K562 (cell line): ENCODE data around the gene NEURL1.

Experiments used
- CHD4 ChIP-seq: fragments of 200-600 bp; sonication (generic); IDR thresholded peaks from 3 replicates; pipeline ENCODE4 v1.6.1; 2012; ENCODE audit warnings: low read depth, mild to moderate bottlenecking, mixed read lengths, low read length, inconsistent platforms; ENCODE audit not compliant: insufficient read depth, insufficient replicate concordance, poor library complexity, severe bottlenecking
- YBX1 ChIP-seq: fragments of 450-650 bp; IDR thresholded peaks from 2 replicates; pipeline ENCODE4 v1.7.1; 2016; ENCODE audit warnings: mild to moderate bottlenecking
- ZNF146 ChIP-seq: IDR thresholded peaks from one replicate; pipeline ENCODE4 v1.6.1; 2018; ENCODE audit warnings: missing compliant biosample characterization; ENCODE audit not compliant: unreplicated experiment
- TF ChIP-seq, protein P1 (sequence below): sonication (generic); formaldehyde crosslinking; IDR thresholded peaks from 2 replicates; pipeline ENCODE4 v1.8.1; 2022; ENCODE audit warnings: missing genetic modification reagents
- TF ChIP-seq, protein P2 (sequence below), 3 experiments: IDR thresholded peaks in 2 of 3; conservative IDR thresholded peaks in 1 of 3; 2 replicates each; pipeline ENCODE4 v1.5.1; 2011 to 2012; ENCODE audit warnings: low read length in 3 of 3, mild to moderate bottlenecking in 3 of 3, control low read depth in 2 of 3, improper control_type of control experiment in 1 of 3, inconsistent platforms in 1 of 3, low read depth in 1 of 3, mixed read lengths in 1 of 3, moderate library complexity in 1 of 3; ENCODE audit not compliant: insufficient read depth in 2 of 3
- TF ChIP-seq, protein P3 (sequence below): sonication (generic); formaldehyde crosslinking; IDR thresholded peaks from 2 replicates; pipeline ENCODE4 v1.8.1; 2022; ENCODE audit warnings: missing genetic modification reagents

DNA sequence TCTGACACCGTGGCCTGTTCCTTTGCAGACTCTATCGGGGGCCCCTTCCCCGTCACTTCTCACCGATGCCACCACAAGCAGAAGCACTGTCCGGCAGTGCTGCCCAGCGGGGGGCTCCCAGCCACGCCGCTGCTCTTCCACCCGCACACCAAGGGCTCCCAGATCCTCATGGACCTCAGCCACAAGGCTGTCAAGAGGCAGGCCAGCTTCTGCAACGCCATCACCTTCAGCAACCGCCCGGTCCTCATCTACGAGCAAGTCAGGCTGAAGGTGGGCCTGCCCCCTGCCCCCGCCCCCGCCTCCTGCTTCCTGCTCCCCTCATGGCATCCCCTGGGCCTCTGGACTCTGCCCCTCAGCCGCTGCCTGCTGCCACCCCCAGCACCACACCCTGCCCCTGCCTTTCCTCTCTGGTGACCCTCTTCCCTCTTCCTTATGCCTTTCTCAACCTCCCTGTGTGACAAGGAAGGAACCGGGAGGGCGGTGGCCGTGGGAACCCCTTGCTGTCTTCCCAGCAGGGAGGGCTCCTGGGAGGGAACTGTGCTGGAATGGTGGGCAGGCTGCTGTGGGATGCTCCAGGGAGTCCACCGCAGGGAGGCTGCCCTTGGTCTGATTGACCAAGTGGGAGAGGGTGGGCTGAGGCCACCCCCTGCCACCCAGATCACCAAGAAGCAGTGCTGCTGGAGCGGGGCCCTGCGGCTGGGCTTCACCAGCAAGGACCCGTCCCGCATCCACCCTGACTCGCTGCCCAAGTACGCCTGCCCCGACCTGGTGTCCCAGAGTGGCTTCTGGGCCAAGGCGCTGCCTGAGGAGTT is 77.5 kb downstream of the NEURL1 start:
- TF ChIP-seq, protein P1, sequence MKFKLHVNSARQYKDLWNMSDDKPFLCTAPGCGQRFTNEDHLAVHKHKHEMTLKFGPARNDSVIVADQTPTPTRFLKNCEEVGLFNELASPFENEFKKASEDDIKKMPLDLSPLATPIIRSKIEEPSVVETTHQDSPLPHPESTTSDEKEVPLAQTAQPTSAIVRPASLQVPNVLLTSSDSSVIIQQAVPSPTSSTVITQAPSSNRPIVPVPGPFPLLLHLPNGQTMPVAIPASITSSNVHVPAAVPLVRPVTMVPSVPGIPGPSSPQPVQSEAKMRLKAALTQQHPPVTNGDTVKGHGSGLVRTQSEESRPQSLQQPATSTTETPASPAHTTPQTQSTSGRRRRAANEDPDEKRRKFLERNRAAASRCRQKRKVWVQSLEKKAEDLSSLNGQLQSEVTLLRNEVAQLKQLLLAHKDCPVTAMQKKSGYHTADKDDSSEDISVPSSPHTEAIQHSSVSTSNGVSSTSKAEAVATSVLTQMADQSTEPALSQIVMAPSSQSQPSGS = no peak
- no peak for TF ChIP-seq YBX1
- TF ChIP-seq, protein P2, sequence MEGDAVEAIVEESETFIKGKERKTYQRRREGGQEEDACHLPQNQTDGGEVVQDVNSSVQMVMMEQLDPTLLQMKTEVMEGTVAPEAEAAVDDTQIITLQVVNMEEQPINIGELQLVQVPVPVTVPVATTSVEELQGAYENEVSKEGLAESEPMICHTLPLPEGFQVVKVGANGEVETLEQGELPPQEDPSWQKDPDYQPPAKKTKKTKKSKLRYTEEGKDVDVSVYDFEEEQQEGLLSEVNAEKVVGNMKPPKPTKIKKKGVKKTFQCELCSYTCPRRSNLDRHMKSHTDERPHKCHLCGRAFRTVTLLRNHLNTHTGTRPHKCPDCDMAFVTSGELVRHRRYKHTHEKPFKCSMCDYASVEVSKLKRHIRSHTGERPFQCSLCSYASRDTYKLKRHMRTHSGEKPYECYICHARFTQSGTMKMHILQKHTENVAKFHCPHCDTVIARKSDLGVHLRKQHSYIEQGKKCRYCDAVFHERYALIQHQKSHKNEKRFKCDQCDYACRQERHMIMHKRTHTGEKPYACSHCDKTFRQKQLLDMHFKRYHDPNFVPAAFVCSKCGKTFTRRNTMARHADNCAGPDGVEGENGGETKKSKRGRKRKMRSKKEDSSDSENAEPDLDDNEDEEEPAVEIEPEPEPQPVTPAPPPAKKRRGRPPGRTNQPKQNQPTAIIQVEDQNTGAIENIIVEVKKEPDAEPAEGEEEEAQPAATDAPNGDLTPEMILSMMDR (IDR thresholded peaks at IDR 0.05 in 2 of 3, conservative IDR thresholded peaks at IDR 0.05 in 1 of 3; ENCODE audit: insufficient read depth in 2 of 3, low read depth in 1 of 3, low read length in 3 of 3) = no peak
- no peak for TF ChIP-seq CHD4
- no peak for TF ChIP-seq ZNF146 (CRISPR knock-in tag)
- TF ChIP-seq, protein P3, sequence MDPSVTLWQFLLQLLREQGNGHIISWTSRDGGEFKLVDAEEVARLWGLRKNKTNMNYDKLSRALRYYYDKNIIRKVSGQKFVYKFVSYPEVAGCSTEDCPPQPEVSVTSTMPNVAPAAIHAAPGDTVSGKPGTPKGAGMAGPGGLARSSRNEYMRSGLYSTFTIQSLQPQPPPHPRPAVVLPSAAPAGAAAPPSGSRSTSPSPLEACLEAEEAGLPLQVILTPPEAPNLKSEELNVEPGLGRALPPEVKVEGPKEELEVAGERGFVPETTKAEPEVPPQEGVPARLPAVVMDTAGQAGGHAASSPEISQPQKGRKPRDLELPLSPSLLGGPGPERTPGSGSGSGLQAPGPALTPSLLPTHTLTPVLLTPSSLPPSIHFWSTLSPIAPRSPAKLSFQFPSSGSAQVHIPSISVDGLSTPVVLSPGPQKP = no peak
